Measurements from ENCODE around the gene OTUB1. TPM values are rescaled to one million over a fixed set of nuclear protein-coding genes. Genes with fewer than 3 reads are reported as not detected.
"Not testable (repeated sequence)": the region's sequence is repeated elsewhere in the genome, so short reads cannot be mapped to it uniquely, and the experiment has no call there.

Gene OTUB1
- polyA plus RNA-seq, 3 donors = 96.8 to 103 (median 97.5) TPM

- DNase-seq (ENCODE audit: low read depth in 3 of 3, low spot score in 2 of 3) = no peak
Observed at GRCh38 chr11:64039012-64039665, 52.9 kb downstream of the OTUB1 start.

GRCh38 chr11:64040684-64041322 lies 54.6 kb downstream of the OTUB1 start:
- no peak for DNase-seq (ENCODE audit: low read depth in 3 of 3, low spot score in 2 of 3)

- DNase-seq (ENCODE audit: low read depth in 3 of 3, low spot score in 2 of 3) = no peak
Observed at GRCh38 chr11:64041846-64042245, 55.6 kb downstream of the OTUB1 start.

GRCh38 chr11:64042301-64042700 lies 56.1 kb downstream of the OTUB1 start:
- no peak for DNase-seq (ENCODE audit: low read depth in 3 of 3, low spot score in 2 of 3)

GRCh38 chr11:64043545-64043944 lies 57.3 kb downstream of the OTUB1 start:
- DNase-seq (ENCODE audit: low read depth in 3 of 3, low spot score in 2 of 3) = no peak

GRCh38 chr11:64044730-64045393 lies 58.6 kb downstream of the OTUB1 start:
- no peak for DNase-seq (ENCODE audit: low read depth in 3 of 3, low spot score in 2 of 3)

GRCh38 chr11:64045700-64046099 lies 59.5 kb downstream of the OTUB1 start:
- no peak for DNase-seq (ENCODE audit: low read depth in 3 of 3, low spot score in 2 of 3)

GRCh38 chr11:64047373-64047772 lies 61.1 kb downstream of the OTUB1 start:
- not testable (repeated sequence) for DNase-seq (ENCODE audit: low read depth in 3 of 3, low spot score in 2 of 3)

Other genes starting within 250 kb of the OTUB1 start
- gene ZFTA, start 217.7 kb upstream of the OTUB1 start, polyA plus RNA-seq (ENCODE audit: insufficient read length in 3 of 3) = 10 to 100 TPM; 41.0 to 41.8 (median 41.7) TPM
- 10 to 100 TPM; 21.7 to 26.8 (median 23.4) TPM for gene SPINDOC, start 173.0 kb upstream of the OTUB1 start, polyA plus RNA-seq (ENCODE audit: insufficient read length in 3 of 3)
- gene MARK2, start 147.3 kb upstream of the OTUB1 start, polyA plus RNA-seq (ENCODE audit: insufficient read length in 3 of 3) = 10 to 100 TPM; 31.2 to 34.4 (median 33.5) TPM
- gene RCOR2, start 69.3 kb upstream of the OTUB1 start, polyA plus RNA-seq (ENCODE audit: insufficient read length in 3 of 3) = 10 to 100 TPM; 10.4 to 11.8 (median 11.4) TPM
- gene NAA40, start 47.4 kb upstream of the OTUB1 start, polyA plus RNA-seq (ENCODE audit: insufficient read length in 3 of 3) = 10 to 100 TPM; 26.5 to 32.0 (median 30.2) TPM
- 100 to 1,000 TPM; 196 to 245 (median 218) TPM for gene COX8A, start 11.8 kb upstream of the OTUB1 start, polyA plus RNA-seq (ENCODE audit: insufficient read length in 3 of 3)
- 1 to 10 TPM; 2.6 to 2.8 (median 2.7) TPM for gene FLRT1, start 49.5 kb downstream of the OTUB1 start, polyA plus RNA-seq (ENCODE audit: insufficient read length in 3 of 3)
- gene MACROD1, start 179.7 kb downstream of the OTUB1 start, polyA plus RNA-seq (ENCODE audit: insufficient read length in 3 of 3) = 10 to 100 TPM; 18.5 to 19.8 (median 18.6) TPM
- 100 to 1,000 TPM; 188 to 220 (median 209) TPM for gene STIP1, start 199.7 kb downstream of the OTUB1 start, polyA plus RNA-seq (ENCODE audit: insufficient read length in 3 of 3)
- 1 to 10 TPM; 4.3 to 6.8 (median 5.6) TPM for gene FERMT3, start 220.3 kb downstream of the OTUB1 start, polyA plus RNA-seq (ENCODE audit: insufficient read length in 3 of 3)
- 10 to 100 TPM; 37.0 to 46.2 (median 42.5) TPM for gene TRPT1, start 239.7 kb downstream of the OTUB1 start, polyA plus RNA-seq (ENCODE audit: insufficient read length in 3 of 3)
- 10 to 100 TPM; 20.6 to 22.0 (median 21.9) TPM for gene NUDT22, start 239.8 kb downstream of the OTUB1 start, polyA plus RNA-seq (ENCODE audit: insufficient read length in 3 of 3)
- gene DNAJC4, start 244.1 kb downstream of the OTUB1 start, polyA plus RNA-seq (ENCODE audit: insufficient read length in 3 of 3) = 10 to 100 TPM; 54.5 to 61.9 (median 54.7) TPM
- gene VEGFB, start 248.1 kb downstream of the OTUB1 start, polyA plus RNA-seq (ENCODE audit: insufficient read length in 3 of 3) = 10 to 100 TPM; 73.8 to 84.8 (median 81.0) TPM